GM10266 (cell line): ENCODE measurements around the gene PHF1.

Source experiments
- DNase-seq: peaks from one replicate; pipeline ENCODE4 v3.0.0; 2012; ENCODE audit errors: extremely low spot score
- CTCF ChIP-seq: IDR thresholded peaks from 2 replicates; pipeline ENCODE4 v1.5.1; 2012; ENCODE audit warnings: mild to moderate bottlenecking, low read depth; ENCODE audit not compliant: control insufficient read depth, insufficient read depth; ENCODE audit errors: missing control alignments

Gene PHF1

GRCh38 chr6:33425668-33426577 lies 15.1 kb downstream of the PHF1 start:
- DNase-seq: peak; percentile 92
- TF ChIP-seq CTCF: peak; percentile 85

GRCh38 chr6:33426590-33427511 lies 16.0 kb downstream of the PHF1 start:
- TF ChIP-seq CTCF: no peak
- DNase-seq: peak; percentile 66

- DNase-seq: peak; percentile 86
- TF ChIP-seq CTCF: no peak
Measured at GRCh38 chr6:33427585-33428223, 16.9 kb downstream of the PHF1 start.

- peak; percentile 11 for TF ChIP-seq CTCF
- DNase-seq: peak; percentile 66
Measured at GRCh38 chr6:33428224-33428965, 17.6 kb downstream of the PHF1 start.

GRCh38 chr6:33428966-33429749 lies 18.3 kb downstream of the PHF1 start:
- TF ChIP-seq CTCF: no peak
- DNase-seq: no peak

GRCh38 chr6:33429750-33430052 lies 18.9 kb downstream of the PHF1 start:
- DNase-seq: no peak
- TF ChIP-seq CTCF: no peak
